Naive thymus-derived CD4-positive, alpha-beta T cell (primary cell): ENCODE data around the gene CCDC9. TPM values are rescaled to one million over a fixed set of nuclear protein-coding genes. Genes with fewer than 3 reads are reported as not detected.

Experiments used
- ATAC-seq: fragments of 150-1000 bp; cut with Tn5 transposase; 2 replicates; pipeline ENCODE4 v1.10.0; 2021; ENCODE audit warnings: mild to moderate bottlenecking, moderate library complexity
- CTCF ChIA-PET: fragments of 350-600 bp; sonication (Branson Sonifier 250); formaldehyde crosslinking; loops from one replicate; lab custom pipeline; 2021; ENCODE audit warnings: antibody characterized with exemption; lab: Charles Lee
- POLR2A ChIA-PET: fragments of 350-600 bp; sonication (Branson Sonifier 250); formaldehyde crosslinking; loops from one replicate; lab custom pipeline; 2021; ENCODE audit warnings: antibody characterized with exemption, inconsistent platforms; lab: Charles Lee
- DNase-seq, 9 donors: peaks; one replicate each; pipeline versions ENCODE4 v3.0.0 to v3.0.0-alpha.2; 2020 to 2022; ENCODE audit warnings: mixed read lengths in 1 of 9
- H3K27ac ChIP-seq: one replicate; pipeline ENCODE4 v1.7.0; 2013; ENCODE audit warnings: mild to moderate bottlenecking, low read depth, low read length, moderate library complexity
- H3K27me3 ChIP-seq, 2 donors: one replicate each; pipeline ENCODE4 v1.7.0; 2013; ENCODE audit warnings: low read length in 2 of 2, mild to moderate bottlenecking in 2 of 2, moderate library complexity in 2 of 2; ENCODE audit not compliant: control insufficient read depth in 2 of 2, insufficient read depth in 2 of 2
- H3K36me3 ChIP-seq, 3 experiments: 1 replicate in 2 of 3; 2 replicates in 1 of 3; pipeline ENCODE4 v1.7.0; 2013; ENCODE audit warnings: low read length in 3 of 3, mild to moderate bottlenecking in 3 of 3, moderate library complexity in 1 of 3; ENCODE audit not compliant: insufficient read depth in 3 of 3, control insufficient read depth in 2 of 3
- H3K4me1 ChIP-seq, 2 donors: one replicate each; pipeline ENCODE4 v1.7.0; 2013; ENCODE audit warnings: low read length in 2 of 2, mild to moderate bottlenecking in 2 of 2, moderate library complexity in 1 of 2; ENCODE audit not compliant: control insufficient read depth in 2 of 2, insufficient read depth in 2 of 2
- H3K4me3 ChIP-seq: 2 replicates; pipeline ENCODE4 v1.7.0; 2013; ENCODE audit warnings: mild to moderate bottlenecking, low read length
- H3K9me3 ChIP-seq, 3 experiments: 1 replicate in 2 of 3; 2 replicates in 1 of 3; pipeline ENCODE4 v1.7.0; 2013; ENCODE audit warnings: low read length in 3 of 3; ENCODE audit not compliant: control insufficient read depth in 2 of 3
- H3K27ac Mint-ChIP-seq, 9 donors: one replicate each; pipeline ENCODE4 v1.8.0; 2020 to 2022; ENCODE audit warnings: mixed read lengths in 9 of 9, mild to moderate bottlenecking in 8 of 9, moderate library complexity in 5 of 9, inconsistent platforms in 2 of 9
- H3K27me3 Mint-ChIP-seq, 5 donors: one replicate each; pipeline ENCODE4 v1.8.0; 2021 to 2022; ENCODE audit warnings: mixed read lengths in 5 of 5, mild to moderate bottlenecking in 1 of 5
- H3K36me3 Mint-ChIP-seq, 5 donors: one replicate each; pipeline ENCODE4 v1.8.0; 2020 to 2022; ENCODE audit warnings: mixed read lengths in 5 of 5, mild to moderate bottlenecking in 3 of 5, inconsistent platforms in 1 of 5
- H3K4me1 Mint-ChIP-seq, 7 donors: one replicate each; pipeline ENCODE4 v1.8.0; 2020 to 2022; ENCODE audit warnings: mixed read lengths in 7 of 7, mild to moderate bottlenecking in 3 of 7, inconsistent platforms in 1 of 7
- H3K4me3 Mint-ChIP-seq, 10 donors: one replicate each; pipeline ENCODE4 v1.8.0; 2020 to 2022; ENCODE audit warnings: mild to moderate bottlenecking in 10 of 10, mixed read lengths in 10 of 10, moderate library complexity in 6 of 10, inconsistent platforms in 2 of 10
- H3K9me3 Mint-ChIP-seq, 11 donors: one replicate each; pipeline ENCODE4 v1.8.0; 2020 to 2022; ENCODE audit warnings: mixed read lengths in 11 of 11, mild to moderate bottlenecking in 4 of 11, inconsistent platforms in 1 of 11, moderate library complexity in 1 of 11
- intact Hi-C, 2 donors: fragments of 100-400 bp; cut with micrococcal nuclease; formaldehyde crosslinking; loops; one replicate each; pipeline ENCODE4 v1.15.1; 2023
- polyA plus RNA-seq, 2 donors: library from polyadenylated mRNA; unstranded; fragments of 300-500 nt; fragmentation: Illumina TruSeq; gene quantifications; one replicate each; pipeline ENCODE4 v1.2.3, GENCODE V29; 2021
- total RNA-seq, 6 experiments: library from RNA in 5 of 6; stranded (reverse) in 5 of 6; gene quantifications; 1 replicate in 5 of 6; 2 replicates in 1 of 6; pipeline ENCODE4 v1.2.3 and lab custom pipeline; 2021 to 2026

Gene CCDC9
- total and polyA plus RNA-seq, 7 experiments from 2014 or later, result 8.5 to 80.0 (median 45.9) TPM

- no peaks in the 10 kb centered on the region for H3K9me3 ChIP-seq
- peaks cover 3 to 14% of the 10 kb centered on the region in 2 donors for H3K4me1 ChIP-seq
- DNase-seq, result no peak
- POLR2A ChIA-PET, result interaction anchor here (0.6 to 1.5 kb wide), 3 partner anchors 11 to 38 kb away, joined by 3 to 10 read pairs (median 3); partner anchors contain the start of gene CCDC9
- intact Hi-C loops, result loop anchor here (5.0 to 10.0 kb wide), 6 partner anchors 335 to 1557 kb away; partner anchors contain the start of genes BICRA (in 1 of the 2), MYPOP (in 1 of the 2), PRKD2 (in 1 of the 2) and SLC1A5 (in 1 of the 2)
- Mint-ChIP-seq H3K36me3 (peaks cover 0 to 23% (median 3%) of the 10 kb centered on the region in 5 donors), H3K9me3 (no peaks in the 10 kb centered on the region), H3K4me1 (peaks cover 19 to 27% (median 20%) of the 10 kb centered on the region in 7 donors), H3K4me3 (peak overlapping the region in 9 of 10 donors; percentile 21 to 99 (median 95)), H3K27ac (peak overlapping the region in 4 of 9 donors; percentile 36 to 93 (median 91)), H3K27me3 (no peaks in the 10 kb centered on the region)
- ATAC-seq, result no peak
- no peaks in the 10 kb centered on the region for H3K27me3 ChIP-seq
- no peak overlapping the region for H3K4me3 ChIP-seq
- H3K36me3 ChIP-seq, result peaks cover 0 to 42% (median 0%) of the 10 kb centered on the region in 3 experiments
- H3K27ac ChIP-seq, result no peak overlapping the region
- CTCF ChIA-PET, result interaction anchor here (0.7 kb wide), 1 partner anchor 15 kb away, joined by 3 read pairs; the partner anchor contains the start of gene CCDC9
Measured at GRCh38 chr19:47271949-47272348, 15.6 kb downstream of the CCDC9 start.

- ATAC-seq (no peak), DNase-seq (peak in 1 of 9 donors; percentile 66)
- intact Hi-C loops, result loop anchor here (1.0 to 10.0 kb wide), 8 partner anchors 15 to 1558 kb away; partner anchors contain the start of genes BICRA (in 1 of the 2), MYPOP (in 1 of the 2), PRKD2 (in 1 of the 2) and SLC1A5 (in 1 of the 2)
- peak overlapping the region; percentile 100 for H3K4me3 ChIP-seq
- Mint-ChIP-seq H3K27me3 (no peaks in the 10 kb centered on the region), H3K27ac (peak overlapping the region; percentile 84 to 98 (median 93)), H3K9me3 (no peaks in the 10 kb centered on the region), H3K4me3 (peak overlapping the region; percentile 83 to 99 (median 95)), H3K36me3 (peaks cover 0 to 18% (median 3%) of the 10 kb centered on the region in 5 donors), H3K4me1 (peaks cover 19 to 27% (median 22%) of the 10 kb centered on the region in 7 donors)
- CTCF ChIA-PET, result no interaction called here
- no peaks in the 10 kb centered on the region for H3K27me3 ChIP-seq
- POLR2A ChIA-PET, result interaction anchor here (0.6 to 1.5 kb wide), 3 partner anchors 11 to 39 kb away, joined by 3 to 10 read pairs (median 3); partner anchors contain the start of gene CCDC9
- H3K4me1 ChIP-seq, result peaks cover 3 to 14% of the 10 kb centered on the region in 2 donors
- H3K27ac ChIP-seq, result peak overlapping the region; percentile 95
- no peaks in the 10 kb centered on the region for H3K9me3 ChIP-seq
- H3K36me3 ChIP-seq, result peaks cover 0 to 36% (median 0%) of the 10 kb centered on the region in 3 experiments
Measured at GRCh38 chr19:47272448-47273312, 16.4 kb downstream of the CCDC9 start.

GRCh38 chr19:47273313-47274070 is 17.2 kb downstream of the CCDC9 start:
- Mint-ChIP-seq H3K4me1 (peaks cover 20 to 28% (median 27%) of the 10 kb centered on the region in 7 donors), H3K36me3 (peaks cover 0 to 12% (median 3%) of the 10 kb centered on the region in 5 donors), H3K9me3 (no peaks in the 10 kb centered on the region), H3K27me3 (no peaks in the 10 kb centered on the region), H3K4me3 (peak overlapping the region; percentile 83 to 99 (median 95)), H3K27ac (peak overlapping the region; percentile 93 to 98 (median 97))
- peak overlapping the region; percentile 95 for H3K27ac ChIP-seq
- POLR2A ChIA-PET, result interaction anchor here (0.8 to 2.8 kb wide), 13 partner anchors 11 to 414 kb away, joined by 3 to 44 read pairs (median 5); partner anchors contain the start of genes CCDC9 and ZC3H4
- peak overlapping the region; percentile 100 for H3K4me3 ChIP-seq
- intact Hi-C loops, result loop anchor here (1.0 to 10.0 kb wide), 22 partner anchors 11 to 1559 kb away; partner anchors contain the start of genes BICRA (in 2 of the 2), DHX34 (in 2 of the 2), ZC3H4 (in 2 of the 2) and ARHGAP35 (in 1 of the 2)
- CTCF ChIA-PET, result interaction anchor here (0.6 to 1.1 kb wide), 2 partner anchors 17 to 76 kb away, joined by 3 to 4 read pairs; partner anchors contain the start of gene CCDC9
- H3K27me3 ChIP-seq, result no peaks in the 10 kb centered on the region
- H3K4me1 ChIP-seq, result peaks cover 3 to 14% of the 10 kb centered on the region in 2 donors
- H3K36me3 ChIP-seq, result peaks cover 0 to 29% (median 0%) of the 10 kb centered on the region in 3 experiments
- H3K9me3 ChIP-seq, result no peaks in the 10 kb centered on the region
- ATAC-seq, result peak; percentile 74
- peak; percentile 81 to 91 (median 88) for DNase-seq

GRCh38 chr19:47274071-47274890 is 18.0 kb downstream of the CCDC9 start, which contains the start of gene INAFM1:
Gene INAFM1, plus strand, starts transcription at chr19:47274885. Its CDS starts 35 bp downstream, at chr19:47274920.
- DNase-seq, result peak; percentile 98 to 100 (median 99)
- Histone ChIP-seq H3K27me3 (no peaks in the 10 kb centered on the region), H3K27ac (peak within 1 kb of the TSS; percentile 95), H3K4me3 (peak within 1 kb of the TSS; percentile 100), H3K9me3 (no peaks in the 10 kb centered on the region), H3K4me1 (peaks cover 3 to 14% of the 10 kb centered on the region in 2 donors), H3K36me3 (peaks cover 0 to 28% (median 0%) of the 10 kb centered on the region in 3 experiments)
- intact Hi-C loops, result loop anchor here (1.0 to 10.0 kb wide), 22 partner anchors 10 to 1559 kb away; partner anchors contain the start of genes BICRA (in 2 of the 2), DHX34 (in 2 of the 2), ARHGAP35 (in 1 of the 2) and DACT3 (in 1 of the 2)
- Mint-ChIP-seq H3K27me3 (no peaks in the 10 kb centered on the region), H3K36me3 (peaks cover 0 to 12% (median 3%) of the 10 kb centered on the region in 5 donors), H3K4me3 (peak within 1 kb of the TSS; percentile 83 to 99 (median 95)), H3K9me3 (no peaks in the 10 kb centered on the region), H3K4me1 (peaks cover 20 to 28% (median 27%) of the 10 kb centered on the region in 7 donors), H3K27ac (peak within 1 kb of the TSS; percentile 93 to 98 (median 97))
- ChIA-PET CTCF (interaction anchor here (0.6 to 2.1 kb wide), 4 partner anchors 18 to 75 kb away, joined by 3 to 8 read pairs (median 4); partner anchors contain the start of gene CCDC9), POLR2A (interaction anchor here (0.6 to 2.8 kb wide), 20 partner anchors 12 to 1698 kb away, joined by 3 to 44 read pairs (median 4); partner anchors contain the start of genes CCDC9, SAE1 and ZC3H4)
- peak; percentile 87 for ATAC-seq
